K562 (cell line): ENCODE results near the gene PRRC2A. TPM values are rescaled to one million over a fixed set of nuclear protein-coding genes. Genes with fewer than 3 reads are reported as not detected.

ENCODE experiments used
- JUND ChIP-seq, 2 experiments: IDR thresholded peaks; 2 replicates in 1 of 2; 3 replicates in 1 of 2; pipeline ENCODE4 v1.6.1; 2011; ENCODE audit warnings: borderline replicate concordance in 2 of 2, low read depth in 2 of 2, low read length in 2 of 2, improper control_type of control experiment in 1 of 2, missing biosample characterization in 1 of 2, missing genetic modification characterization in 1 of 2, missing genetic modification reagents in 1 of 2
- POLR2AphosphoS5 ChIP-seq: IDR thresholded peaks from 2 replicates; pipeline ENCODE4 v1.6.1; 2011; ENCODE audit warnings: mild to moderate bottlenecking, low read depth, low read length, moderate library complexity; ENCODE audit not compliant: control insufficient read depth, insufficient read depth
- RAD21 ChIP-seq, 2 experiments: fragments of 250-450 bp in 1 of 2; fragments of 450-650 bp in 1 of 2; sonication (Bioruptor Pico) in 1 of 2; formaldehyde crosslinking in 1 of 2; IDR thresholded peaks in 1 of 2; conservative IDR thresholded peaks in 1 of 2; 2 replicates each; pipeline versions ENCODE4 v1.4.0 to v1.8.0; 2020 to 2022; ENCODE audit warnings: mild to moderate bottlenecking in 2 of 2, moderate library complexity in 1 of 2
- SAFB2 ChIP-seq: fragments of 200-400 bp; formaldehyde crosslinking; IDR thresholded peaks from 2 replicates; pipeline ENCODE4 v1.6.1; 2018; ENCODE audit warnings: borderline replicate concordance, low read length, low read depth, moderate library complexity; ENCODE audit not compliant: severe bottlenecking
- SLC30A9 ChIP-seq: fragments of 250-450 bp; sonication (Bioruptor Pico); IDR thresholded peaks from 2 replicates; pipeline ENCODE4 v1.8.0; 2022; ENCODE audit warnings: mild to moderate bottlenecking, moderate library complexity
- STAT5B ChIP-seq: fragments of 250-450 bp; sonication (Bioruptor Pico); IDR thresholded peaks from 2 replicates; pipeline ENCODE4 v1.8.0; 2021; ENCODE audit warnings: mild to moderate bottlenecking, inconsistent platforms
- TAF9B ChIP-seq: fragments of 450-650 bp; IDR thresholded peaks from 2 replicates; pipeline ENCODE4 v1.6.1; 2018; ENCODE audit warnings: mild to moderate bottlenecking; ENCODE audit not compliant: partially characterized antibody
- TCF3 ChIP-seq: sonication (generic); formaldehyde crosslinking; IDR thresholded peaks from 2 replicates; pipeline ENCODE4 v1.4.0; 2020; ENCODE audit warnings: mild to moderate bottlenecking, missing genetic modification reagents
- ZNF133 ChIP-seq: fragments of 250-450 bp; sonication (Bioruptor Pico); IDR thresholded peaks from 2 replicates; pipeline ENCODE4 v1.4.0; 2020; ENCODE audit warnings: mild to moderate bottlenecking
- ZNF134 ChIP-seq: fragments of 250-450 bp; sonication (Bioruptor Pico); conservative IDR thresholded peaks from 2 replicates; pipeline ENCODE4 v1.4.0; 2020
- ZNF165 ChIP-seq: fragments of 250-450 bp; sonication (Bioruptor Pico); IDR thresholded peaks from 2 replicates; pipeline ENCODE4 v1.4.0; 2020; ENCODE audit warnings: borderline replicate concordance
- ZNF41 ChIP-seq: fragments of 250-450 bp; sonication (Bioruptor Pico); conservative IDR thresholded peaks from 2 replicates; pipeline ENCODE4 v1.4.0; 2020; ENCODE audit warnings: mild to moderate bottlenecking
- ZNF699 ChIP-seq: fragments of 250-450 bp; sonication (Bioruptor Pico); IDR thresholded peaks from 2 replicates; pipeline ENCODE4 v1.8.0; 2021; ENCODE audit warnings: mild to moderate bottlenecking, moderate library complexity; ENCODE audit not compliant: insufficient replicate concordance
- polyA plus RNA-seq, 8 experiments: library from polyadenylated mRNA; depleted of rRNA in 4 of 8; stranded (reverse) in 5 of 8; unstranded in 3 of 8; fragments of >200 nt; fragmentation: Nextera tagmentation in 2 of 8; fragmentation: Illumina TruSeq in 1 of 8; extraction: Ambion mirVana in 2 of 8; extraction: Trizol in 1 of 8; gene quantifications; 2 replicates each; pipeline versions ENCODE4 v1.2.1 to v1.2.3, GENCODE V29; 2011 to 2014; ENCODE audit warnings: inconsistent platforms in 1 of 8, missing spikeins in 1 of 8
- total RNA-seq, 7 experiments: library from RNA; depleted of rRNA in 6 of 7; stranded (reverse); fragments of >200 nt in 6 of 7; fragmentation: Illumina TruSeq in 2 of 7; extraction: Trizol in 2 of 7; gene quantifications; 2 replicates each; pipeline versions ENCODE4 v1.2.1 to v1.2.3, GENCODE V29; 2011 to 2021; ENCODE audit warnings: low replicate concordance in 1 of 7
- TF ChIP-seq, protein P1 (sequence below): fragments of 450-650 bp; formaldehyde crosslinking; IDR thresholded peaks from 2 replicates; pipeline ENCODE4 v1.4.0; 2022; ENCODE audit warnings: mild to moderate bottlenecking, moderate library complexity
- TF ChIP-seq, protein P2 (sequence below): sonication (generic); formaldehyde crosslinking; IDR thresholded peaks from 2 replicates; pipeline ENCODE4 v1.8.0; 2022; ENCODE audit warnings: mild to moderate bottlenecking, missing genetic modification reagents, borderline replicate concordance
- TF ChIP-seq, protein P3 (sequence below): sonication (generic); formaldehyde crosslinking; IDR thresholded peaks from 2 replicates; pipeline ENCODE4 v1.8.1; 2023; ENCODE audit warnings: mild to moderate bottlenecking, missing genetic modification reagents
- TF ChIP-seq, protein P4 (sequence below), 2 experiments: fragments of 450-650 bp; conservative IDR thresholded peaks; 2 replicates each; pipeline ENCODE4 v1.6.1; 2017; ENCODE audit warnings: mild to moderate bottlenecking in 2 of 2, moderate library complexity in 2 of 2
- TF ChIP-seq, protein P5 (sequence below), 2 experiments: fragments of 250-450 bp in 1 of 2; fragments of 450-650 bp in 1 of 2; sonication (Bioruptor Pico) in 1 of 2; IDR thresholded peaks; 2 replicates each; pipeline versions ENCODE4 v1.6.1 to v1.8.0; 2016 to 2021; ENCODE audit warnings: mild to moderate bottlenecking in 2 of 2, moderate library complexity in 2 of 2, missing compliant biosample characterization in 1 of 2, missing genetic modification characterization in 1 of 2
- TF ChIP-seq, protein P6 (sequence below): sonication (generic); formaldehyde crosslinking; IDR thresholded peaks from 2 replicates; pipeline ENCODE4 v1.8.0; 2022; ENCODE audit warnings: missing genetic modification reagents, mild to moderate bottlenecking, borderline replicate concordance

Gene PRRC2A
- total and polyA plus RNA-seq, 9 of the 15 experiments (the other 6 are each of a cell fraction or from before 2014, with no cell fraction given): 1.0 to 332 (median 63.0) TPM

DNA sequence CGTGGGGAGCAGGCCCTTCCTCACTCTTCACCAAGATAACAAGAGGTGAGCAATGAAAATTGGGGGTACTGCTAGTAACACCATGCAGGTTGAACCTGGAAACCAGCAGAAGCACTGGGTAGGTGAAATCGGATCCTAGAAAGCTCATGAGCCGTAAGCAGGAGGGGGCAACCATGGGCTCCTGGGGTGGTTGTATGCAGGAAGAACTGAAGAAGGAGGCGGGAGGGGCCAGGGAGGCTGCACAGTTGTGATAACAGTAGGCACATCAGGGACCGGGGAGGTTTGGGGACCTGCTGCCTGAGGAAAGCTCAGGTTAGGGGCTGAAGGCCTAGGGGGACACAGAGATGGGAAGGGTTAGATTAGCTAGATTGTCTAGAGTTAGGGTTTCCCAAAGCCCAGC, 66.0 kb downstream of the PRRC2A start (continued):
- TF ChIP-seq RAD21 (CRISPR knock-in tag; conservative IDR thresholded peaks at IDR 0.05 in 1 of 2, IDR thresholded peaks at IDR 0.05 in 1 of 2): peak in 1 of 2 experiments; percentile 8; a peak in 2 of 4 replicates
- TF ChIP-seq SAFB2: no peak
- peak; percentile 76; the same call in 1 of the 2 replicates for TF ChIP-seq POLR2AphosphoS5
- TF ChIP-seq, protein P1, sequence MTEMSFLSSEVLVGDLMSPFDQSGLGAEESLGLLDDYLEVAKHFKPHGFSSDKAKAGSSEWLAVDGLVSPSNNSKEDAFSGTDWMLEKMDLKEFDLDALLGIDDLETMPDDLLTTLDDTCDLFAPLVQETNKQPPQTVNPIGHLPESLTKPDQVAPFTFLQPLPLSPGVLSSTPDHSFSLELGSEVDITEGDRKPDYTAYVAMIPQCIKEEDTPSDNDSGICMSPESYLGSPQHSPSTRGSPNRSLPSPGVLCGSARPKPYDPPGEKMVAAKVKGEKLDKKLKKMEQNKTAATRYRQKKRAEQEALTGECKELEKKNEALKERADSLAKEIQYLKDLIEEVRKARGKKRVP (CRISPR knock-in tag): no peak
- TF ChIP-seq ZNF41: no peak
- TF ChIP-seq SLC30A9 (CRISPR knock-in tag): no peak
- TF ChIP-seq TCF3: peak; percentile 81
- 0 out of 2 replicates have a peak, but pooled peaks have one; percentile 21 for TF ChIP-seq ZNF133 (CRISPR knock-in tag)
- no peak for TF ChIP-seq ZNF134 (CRISPR knock-in tag)
- no peak for TF ChIP-seq ZNF699 (CRISPR knock-in tag)
- no peak for TF ChIP-seq STAT5B
- TF ChIP-seq JUND (IDR thresholded peaks at IDR 0.05; ENCODE audit: borderline replicate concordance, low read depth, low read length): peak; percentile 31; the same call in 1 of the 2 replicates
- TF ChIP-seq JUND (tag; IDR thresholded peaks at IDR 0.05; ENCODE audit: borderline replicate concordance, low read depth, low read length): no peak; the same call in 2 of the 3 replicates
- TF ChIP-seq, protein P2, sequence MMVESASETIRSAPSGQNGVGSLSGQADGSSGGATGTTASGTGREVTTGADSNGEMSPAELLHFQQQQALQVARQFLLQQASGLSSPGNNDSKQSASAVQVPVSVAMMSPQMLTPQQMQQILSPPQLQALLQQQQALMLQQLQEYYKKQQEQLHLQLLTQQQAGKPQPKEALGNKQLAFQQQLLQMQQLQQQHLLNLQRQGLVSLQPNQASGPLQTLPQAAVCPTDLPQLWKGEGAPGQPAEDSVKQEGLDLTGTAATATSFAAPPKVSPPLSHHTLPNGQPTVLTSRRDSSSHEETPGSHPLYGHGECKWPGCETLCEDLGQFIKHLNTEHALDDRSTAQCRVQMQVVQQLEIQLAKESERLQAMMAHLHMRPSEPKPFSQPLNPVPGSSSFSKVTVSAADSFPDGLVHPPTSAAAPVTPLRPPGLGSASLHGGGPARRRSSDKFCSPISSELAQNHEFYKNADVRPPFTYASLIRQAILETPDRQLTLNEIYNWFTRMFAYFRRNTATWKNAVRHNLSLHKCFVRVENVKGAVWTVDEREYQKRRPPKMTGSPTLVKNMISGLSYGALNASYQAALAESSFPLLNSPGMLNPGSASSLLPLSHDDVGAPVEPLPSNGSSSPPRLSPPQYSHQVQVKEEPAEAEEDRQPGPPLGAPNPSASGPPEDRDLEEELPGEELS (CRISPR knock-in tag): no peak
- TF ChIP-seq, protein P3, sequence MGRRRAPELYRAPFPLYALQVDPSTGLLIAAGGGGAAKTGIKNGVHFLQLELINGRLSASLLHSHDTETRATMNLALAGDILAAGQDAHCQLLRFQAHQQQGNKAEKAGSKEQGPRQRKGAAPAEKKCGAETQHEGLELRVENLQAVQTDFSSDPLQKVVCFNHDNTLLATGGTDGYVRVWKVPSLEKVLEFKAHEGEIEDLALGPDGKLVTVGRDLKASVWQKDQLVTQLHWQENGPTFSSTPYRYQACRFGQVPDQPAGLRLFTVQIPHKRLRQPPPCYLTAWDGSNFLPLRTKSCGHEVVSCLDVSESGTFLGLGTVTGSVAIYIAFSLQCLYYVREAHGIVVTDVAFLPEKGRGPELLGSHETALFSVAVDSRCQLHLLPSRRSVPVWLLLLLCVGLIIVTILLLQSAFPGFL (CRISPR knock-in tag): no peak
- TF ChIP-seq, protein P4, sequence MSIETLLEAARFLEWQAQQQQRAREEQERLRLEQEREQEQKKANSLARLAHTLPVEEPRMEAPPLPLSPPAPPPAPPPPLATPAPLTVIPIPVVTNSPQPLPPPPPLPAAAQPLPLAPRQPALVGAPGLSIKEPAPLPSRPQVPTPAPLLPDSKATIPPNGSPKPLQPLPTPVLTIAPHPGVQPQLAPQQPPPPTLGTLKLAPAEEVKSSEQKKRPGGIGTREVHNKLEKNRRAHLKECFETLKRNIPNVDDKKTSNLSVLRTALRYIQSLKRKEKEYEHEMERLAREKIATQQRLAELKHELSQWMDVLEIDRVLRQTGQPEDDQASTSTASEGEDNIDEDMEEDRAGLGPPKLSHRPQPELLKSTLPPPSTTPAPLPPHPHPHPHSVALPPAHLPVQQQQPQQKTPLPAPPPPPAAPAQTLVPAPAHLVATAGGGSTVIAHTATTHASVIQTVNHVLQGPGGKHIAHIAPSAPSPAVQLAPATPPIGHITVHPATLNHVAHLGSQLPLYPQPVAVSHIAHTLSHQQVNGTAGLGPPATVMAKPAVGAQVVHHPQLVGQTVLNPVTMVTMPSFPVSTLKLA (conservative IDR thresholded peaks at IDR 0.05): 0 out of 4 replicates have a peak, but pooled peaks of 1 of the 2 experiments have one; percentile 29
- TF ChIP-seq TAF9B: no peak
- TF ChIP-seq, protein P5, sequence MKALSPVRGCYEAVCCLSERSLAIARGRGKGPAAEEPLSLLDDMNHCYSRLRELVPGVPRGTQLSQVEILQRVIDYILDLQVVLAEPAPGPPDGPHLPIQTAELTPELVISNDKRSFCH (CRISPR knock-in tag; IDR thresholded peaks at IDR 0.05): no peak
- TF ChIP-seq, protein P5 (tag; IDR thresholded peaks at IDR 0.05): no peak
- TF ChIP-seq, protein P6, sequence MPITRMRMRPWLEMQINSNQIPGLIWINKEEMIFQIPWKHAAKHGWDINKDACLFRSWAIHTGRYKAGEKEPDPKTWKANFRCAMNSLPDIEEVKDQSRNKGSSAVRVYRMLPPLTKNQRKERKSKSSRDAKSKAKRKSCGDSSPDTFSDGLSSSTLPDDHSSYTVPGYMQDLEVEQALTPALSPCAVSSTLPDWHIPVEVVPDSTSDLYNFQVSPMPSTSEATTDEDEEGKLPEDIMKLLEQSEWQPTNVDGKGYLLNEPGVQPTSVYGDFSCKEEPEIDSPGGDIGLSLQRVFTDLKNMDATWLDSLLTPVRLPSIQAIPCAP: 0 out of 2 replicates have a peak, but pooled peaks have one; percentile 56
- TF ChIP-seq ZNF165 (CRISPR knock-in tag): no peak
